Panc1 (cell line): ENCODE results near the gene SEC22B. TPM values are rescaled to one million over a fixed set of nuclear protein-coding genes. Genes with fewer than 3 reads are reported as not detected.
A peak's percentile ranks its signal among the peaks of the same experiment; 100 is the strongest.
"Not testable (repeated sequence)": the region's sequence is repeated elsewhere in the genome, so short reads cannot be mapped to it uniquely, and the experiment has no call there.

Experiments
- ATAC-seq: fragments of 200-7000 bp; cut with Tn5 transposase; 2 replicates; pipeline ENCODE4 v1.9.1; 2020; ENCODE audit warnings: mild to moderate bottlenecking, moderate library complexity
- BruUV-seq: library from RNA; stranded (reverse); fragments of 400-500 nt; replicated peaks from 2 replicates; lab custom pipeline; 2021; lab: Mats Ljungman, UMichigan
- CTCF ChIA-PET: fragments of 300-600 bp; sonication (Branson Sonifier 250); formaldehyde crosslinking; loops from one replicate; lab custom pipeline; 2022; ENCODE audit warnings: antibody characterized with exemption; lab: Charles Lee
- POLR2A ChIA-PET: fragments of 300-600 bp; sonication (Branson Sonifier 250); formaldehyde crosslinking; loops from one replicate; lab custom pipeline; 2022; ENCODE audit warnings: antibody characterized with exemption; lab: Charles Lee
- DNase-seq: peaks from one replicate; pipeline ENCODE4 v3.0.0-alpha.2; 2010; ENCODE audit warnings: low read depth, low spot score
- H3K27ac ChIP-seq: 2 replicates; pipeline ENCODE4 v1.5.1; 2011; ENCODE audit warnings: mild to moderate bottlenecking, low read length, inconsistent platforms
- H3K27me3 ChIP-seq: fragments of 200-500 bp; sonication (Bioruptor generic); 2 replicates; pipeline ENCODE4 v1.6.0; 2014; ENCODE audit warnings: low read length, inconsistent platforms; ENCODE audit not compliant: control insufficient read depth, insufficient read depth
- H3K36me3 ChIP-seq: fragments of 200-500 bp; sonication (Bioruptor generic); 2 replicates; pipeline ENCODE4 v1.5.1; 2014; ENCODE audit warnings: inconsistent platforms, mild to moderate bottlenecking, low read length, moderate library complexity; ENCODE audit not compliant: control insufficient read depth, insufficient read depth
- H3K4me1 ChIP-seq: 2 replicates; pipeline ENCODE4 v1.5.1; 2011; ENCODE audit warnings: inconsistent platforms, mild to moderate bottlenecking, low read length, moderate library complexity; ENCODE audit not compliant: control insufficient read depth, insufficient read depth
- H3K4me3 ChIP-seq, 2 experiments: 2 replicates each; pipeline ENCODE4 v1.5.1; 2011 to 2012; ENCODE audit warnings: low read depth in 2 of 2, low read length in 2 of 2, mild to moderate bottlenecking in 2 of 2, inconsistent platforms in 1 of 2, moderate library complexity in 1 of 2
- H3K9me3 ChIP-seq: fragments of 200-500 bp; sonication (Bioruptor generic); 2 replicates; pipeline ENCODE4 v1.5.1; 2014; ENCODE audit warnings: low read depth, mild to moderate bottlenecking, inconsistent platforms, low read length, moderate library complexity; ENCODE audit not compliant: control insufficient read depth, insufficient read depth
- in situ Hi-C: cut with HindIII; loops from 2 replicates; pipeline ENCODE4 v1.10.0; 2016; ENCODE audit warnings: low sequenced_read_pairs, low pct_unique_long_range_greater_than_20kb
- intact Hi-C: fragments of 100-400 bp; cut with micrococcal nuclease; formaldehyde crosslinking; loops from one replicate; pipeline ENCODE4 v1.10.0; 2022; ENCODE audit not compliant: unreplicated experiment
- total RNA-seq: library from RNA; stranded (reverse); gene quantifications from one replicate; pipeline ENCODE4 v1.2.1, GENCODE V29; 2021; ENCODE audit not compliant: unreplicated experiment

SEC22B gene
- total RNA-seq, 1 experiment from 2014 or later: 23.7 TPM

DNA sequence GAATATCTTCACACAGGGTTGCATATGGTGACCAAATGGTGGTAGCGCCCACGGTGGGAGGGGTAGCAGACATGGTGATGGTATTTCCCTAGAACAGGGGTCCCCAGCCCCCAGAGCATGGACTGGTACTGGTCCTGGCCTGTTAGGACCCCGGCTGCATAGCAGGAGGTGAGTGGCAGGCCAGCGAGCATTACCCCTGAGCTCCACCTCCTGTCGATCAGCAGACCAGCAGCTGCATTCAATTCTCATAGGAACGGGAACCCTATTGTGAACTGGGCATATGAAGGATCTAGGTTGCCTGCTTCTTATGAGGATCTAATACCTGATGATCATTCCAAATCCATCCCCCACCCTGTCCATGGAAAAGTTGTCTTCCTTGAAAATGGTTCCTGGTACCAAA lies 34.4 kb upstream of the SEC22B start:
- DNase-seq, CTCF ChIA-PET, H3K27me3 ChIP-seq, H3K4me1 ChIP-seq, H3K9me3 ChIP-seq, H3K4me3 ChIP-seq, intact Hi-C loops, H3K36me3 ChIP-seq, BruUV-seq, POLR2A ChIA-PET, H3K27ac ChIP-seq, in situ Hi-C loops, ATAC-seq: not testable (repeated sequence)

DNA sequence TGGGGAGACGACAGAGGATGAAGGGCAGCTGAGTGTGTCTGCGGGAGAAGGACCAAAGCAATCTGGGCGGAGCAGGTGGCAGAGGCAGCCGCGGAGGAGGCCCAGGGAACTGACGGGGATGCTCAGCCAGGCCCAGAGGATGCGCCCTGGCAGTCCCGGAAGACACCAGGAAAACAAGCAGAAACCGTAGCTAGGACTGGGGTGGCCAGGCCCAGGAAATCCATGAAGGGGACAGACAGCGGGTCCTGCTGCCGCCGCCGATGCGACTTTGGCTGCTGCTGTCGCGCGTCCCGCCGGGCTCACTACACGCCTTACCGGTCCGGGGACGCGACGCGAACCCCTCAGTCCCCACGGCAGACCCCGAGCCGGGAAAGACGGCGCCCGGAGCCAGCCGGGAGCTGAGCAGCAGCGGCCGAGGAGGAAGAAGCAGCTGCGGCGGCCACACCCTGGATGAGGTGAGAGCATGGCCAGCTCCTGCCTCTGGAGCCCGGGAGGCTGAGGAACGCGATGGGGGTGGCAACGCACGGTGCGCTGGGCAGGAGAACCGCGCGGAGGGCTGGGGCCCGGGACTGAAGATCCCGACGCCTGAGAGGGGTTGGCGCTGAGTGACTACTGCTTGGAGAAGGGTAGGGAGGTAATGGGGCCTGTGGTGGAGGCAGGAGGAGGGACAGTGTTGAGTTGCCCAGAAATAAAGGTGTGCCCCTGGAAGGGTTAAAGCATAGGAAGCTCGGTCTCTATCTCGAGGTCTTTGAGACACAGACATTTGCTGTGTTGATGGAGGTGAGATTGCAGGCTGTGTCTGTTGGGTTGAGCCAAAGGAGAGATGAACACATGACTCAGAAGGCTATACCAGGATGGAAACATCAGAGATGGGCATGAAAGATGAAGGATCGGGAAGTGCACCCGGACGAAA lies 20.8 kb upstream of the SEC22B start:
- intact Hi-C loops, H3K36me3 ChIP-seq, DNase-seq, H3K4me1 ChIP-seq, CTCF ChIA-PET, in situ Hi-C loops, H3K27ac ChIP-seq, POLR2A ChIA-PET, H3K9me3 ChIP-seq, H3K27me3 ChIP-seq, BruUV-seq: not testable (repeated sequence)
- peak overlapping the region in 1 of 2 experiments; percentile 16; a peak in 1 of 4 replicates for H3K4me3 ChIP-seq
- peak; percentile 82 for ATAC-seq

DNA sequence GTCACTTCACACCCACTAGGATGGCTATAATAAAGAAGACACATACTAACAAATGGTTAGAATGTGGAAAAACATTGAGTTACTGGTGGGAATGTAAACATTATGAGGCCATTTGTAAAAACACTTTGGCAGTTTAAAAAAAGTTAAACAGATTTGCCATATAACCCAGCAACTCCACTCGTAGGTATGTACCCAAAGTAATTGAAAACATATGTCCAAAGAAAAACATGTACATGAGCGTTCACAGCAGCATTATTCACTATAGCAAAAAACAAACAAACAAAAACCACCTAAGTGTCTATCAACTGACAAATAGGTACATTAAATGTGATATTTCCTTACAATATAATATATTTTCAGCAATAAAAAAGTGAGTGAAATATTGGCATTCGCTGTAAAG lies 12.3 kb upstream of the SEC22B start:
- DNase-seq, intact Hi-C loops, H3K27ac ChIP-seq, H3K4me3 ChIP-seq, in situ Hi-C loops, H3K27me3 ChIP-seq, CTCF ChIA-PET, H3K9me3 ChIP-seq, ATAC-seq, H3K4me1 ChIP-seq, POLR2A ChIA-PET, BruUV-seq, H3K36me3 ChIP-seq: not testable (repeated sequence)

DNA sequence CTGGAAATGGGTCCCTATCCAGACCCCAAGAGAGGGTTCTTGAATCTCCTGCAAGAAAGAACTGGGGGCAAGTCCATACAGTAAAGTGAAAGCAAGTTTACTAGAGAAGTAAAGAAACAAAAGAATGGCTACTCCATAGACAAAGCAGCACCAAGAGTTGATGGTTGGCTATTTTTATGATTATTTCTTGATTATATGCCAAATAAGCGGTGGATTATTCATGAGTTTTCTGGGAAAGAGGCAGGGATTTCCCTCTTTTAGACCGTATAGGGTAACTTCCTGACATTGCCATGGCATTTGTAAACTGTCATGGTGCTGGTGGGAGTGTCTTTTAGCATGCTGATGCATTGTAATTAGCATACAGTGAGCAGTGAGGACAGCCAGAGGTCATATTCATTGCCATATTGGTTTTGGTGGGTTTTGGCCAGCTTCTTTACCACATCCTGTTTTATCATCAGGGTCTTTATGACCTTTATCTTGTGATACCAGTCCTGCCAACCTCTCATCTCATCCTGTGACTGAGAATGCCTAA lies 5.9 kb upstream of the SEC22B start:
- BruUV-seq, H3K27me3 ChIP-seq, H3K4me3 ChIP-seq, H3K36me3 ChIP-seq, ATAC-seq, POLR2A ChIA-PET, H3K9me3 ChIP-seq, in situ Hi-C loops, DNase-seq, intact Hi-C loops, H3K4me1 ChIP-seq, CTCF ChIA-PET, H3K27ac ChIP-seq: not testable (repeated sequence)

DNA sequence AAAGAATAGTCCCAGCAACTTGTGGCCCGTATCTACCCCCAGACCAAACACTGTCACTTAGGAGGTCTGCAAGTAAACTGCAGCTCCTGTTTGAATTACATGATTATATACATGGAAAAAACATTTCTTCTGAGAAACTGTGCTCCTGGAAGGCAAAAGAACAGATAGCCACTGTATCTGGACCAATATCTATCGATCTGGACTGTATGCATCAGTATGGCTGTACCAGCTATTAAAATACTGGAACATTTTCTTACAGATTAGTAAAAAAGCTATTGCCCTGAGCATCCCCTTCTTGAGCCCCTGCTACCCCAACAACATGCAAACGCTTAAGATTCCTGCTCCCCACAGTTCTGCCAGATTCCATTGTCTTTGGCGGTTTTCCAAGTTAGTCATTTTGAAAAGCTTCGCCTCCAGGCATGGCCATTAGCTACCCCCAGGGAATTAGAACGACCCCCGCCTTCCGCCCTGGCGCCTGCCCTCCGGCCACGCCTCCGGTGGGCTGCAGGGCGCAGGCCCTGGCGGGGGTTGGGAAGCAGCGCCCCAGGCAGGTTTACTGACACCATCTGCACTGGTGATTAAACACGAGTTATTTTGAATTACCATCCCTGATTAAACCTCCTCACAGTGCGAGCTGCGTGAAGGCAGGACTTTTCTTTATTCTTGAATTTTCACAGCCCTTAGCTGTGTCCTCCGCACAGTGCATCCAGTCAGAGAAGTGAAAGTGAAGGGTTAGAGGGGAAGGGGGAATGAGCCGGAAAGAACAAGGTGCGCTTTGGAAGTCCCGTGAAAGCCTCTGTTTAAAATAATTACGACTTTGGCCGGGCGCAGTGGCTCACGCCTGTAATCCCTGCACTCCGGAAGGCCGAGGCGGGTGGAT lies 3.7 kb upstream of the SEC22B start:
- in situ Hi-C loops, H3K27ac ChIP-seq, DNase-seq, intact Hi-C loops, CTCF ChIA-PET, H3K9me3 ChIP-seq, H3K27me3 ChIP-seq, BruUV-seq, H3K36me3 ChIP-seq, H3K4me1 ChIP-seq: not testable (repeated sequence)
- POLR2A ChIA-PET: interaction anchor here (0.7 kb wide), 1 partner anchor 263 kb away, joined by 6 read pairs; no protein-coding TSS in a partner anchor
- peak overlapping the region; percentile 2 to 8; a peak in 2 of 4 replicates for H3K4me3 ChIP-seq
- ATAC-seq: peak; percentile 46
